ENCODE results near the gene PDZRN3. TPM values are rescaled to one million over a fixed set of nuclear protein-coding genes. Genes with fewer than 3 reads are reported as not detected.

Gene PDZRN3
- total and polyA plus RNA-seq, 2 of the 13 experiments (the other 11 are each of a cell fraction or from before 2014, with no cell fraction given): not detected

GRCh38 chr3:73409138-73409763 lies 215.5 kb downstream of the PDZRN3 start:
- ATAC-seq (no peak), DNase-seq (ENCODE audit: low spot score) (no peak), FAIRE-seq (no peak)
- Histone ChIP-seq H3K4me3 (replicated peaks in 1 of 3; ENCODE audit: insufficient read depth in 1 of 3, low read depth in 2 of 3, low read length in 3 of 3) (no peak overlapping the region), H3K36me3 (replicated peaks in 1 of 2; ENCODE audit: control insufficient read depth in 1 of 2, insufficient read depth in 2 of 2, low read length in 2 of 2) (no peaks in the 10 kb centered on the region), H3K9me3 (ENCODE audit: low read length) (no peaks in the 10 kb centered on the region), H3K4me1 (ENCODE audit: insufficient read depth, low read length) (no peaks in the 10 kb centered on the region), H4K20me1 (ENCODE audit: insufficient read depth, low read length) (no peaks in the 10 kb centered on the region), H3K4me2 (ENCODE audit: low read depth, low read length) (no peak overlapping the region), H3K79me2 (ENCODE audit: insufficient read depth, low read length) (no peaks in the 10 kb centered on the region), H3K9ac (ENCODE audit: insufficient read depth, low read depth, low read length) (no peak overlapping the region), H3K27me3 (ENCODE audit: control insufficient read depth in 1 of 2, insufficient read depth in 2 of 2, low read length in 2 of 2) (no peaks in the 10 kb centered on the region), H2AFZ (ENCODE audit: low read length) (no peak overlapping the region), H3K27ac (ENCODE audit: extremely low read length, insufficient read depth, low read length) (no peak overlapping the region)
- TF ChIP-seq ZBTB37 (CRISPR knock-in tag; IDR thresholded peaks at IDR 0.05) (no peak), ZBTB39 (CRISPR knock-in tag; IDR thresholded peaks at IDR 0.05) (no peak), RFXAP (CRISPR knock-in tag; IDR thresholded peaks at IDR 0.05; ENCODE audit: borderline replicate concordance) (no peak), HMGA1 (CRISPR knock-in tag; conservative IDR thresholded peaks at IDR 0.05) (no peak), CREM (IDR thresholded peaks at IDR 0.05) (no peak), CREM (CRISPR knock-in tag; IDR thresholded peaks at IDR 0.05) (no peak), ZNF773 (CRISPR knock-in tag; IDR thresholded peaks at IDR 0.05; ENCODE audit: borderline replicate concordance) (no peak), NPAS2 (CRISPR knock-in tag; IDR thresholded peaks at IDR 0.05; ENCODE audit: borderline replicate concordance) (no peak)
- intact Hi-C loops (cut with micrococcal nuclease; ENCODE audit: unreplicated experiment) (no loop called here), in situ Hi-C loops (cut with HindIII; ENCODE audit: extremely low pct_ligation_motif_present, low pct_unique_long_range_greater_than_20kb) (no loop called here)
- CTCF ChIA-PET (ENCODE audit: low intra/inter-chr PET ratio, low total read pairs): no interaction called here
- POLR2A ChIA-PET: no interaction called here
- BruUV-seq (replicated peaks): no TSS peak
- 34% methylated on average over 10 of the region's 10 CpGs for WGBS (ENCODE audit: low lambda C conversion rate)

Measured in HepG2 (cell line).